Aorta (tissue), 5 donors: ENCODE measurements around the gene CH25H. TPM values are rescaled to one million over a fixed set of nuclear protein-coding genes. Genes with fewer than 3 reads are reported as not detected.
A peak's percentile ranks its signal among the peaks of the same experiment; 100 is the strongest.
"Not testable (repeated sequence)": the region's sequence is repeated elsewhere in the genome, so short reads cannot be mapped to it uniquely, and the experiment has no call there.

Experiments used
- ATAC-seq: fragments of 200-7000 bp; cut with Tn5 transposase; one replicate; pipeline ENCODE4 v1.9.1; 2022; ENCODE audit warnings: moderate library complexity; ENCODE audit not compliant: low FRiP score
- DNase-seq, 2 donors: peaks; one replicate each; pipeline ENCODE4 v3.0.0-alpha.2; 2020
- H3K27ac ChIP-seq, 2 donors: one replicate each; pipeline ENCODE4 v1.5.1; 2013; ENCODE audit warnings: low read length in 2 of 2, mild to moderate bottlenecking in 2 of 2, moderate library complexity in 2 of 2, control low read depth in 1 of 2, inconsistent platforms in 1 of 2, low read depth in 1 of 2
- H3K27me3 ChIP-seq, 2 donors: one replicate each; pipeline ENCODE4 v1.6.1; 2013; ENCODE audit warnings: control low read depth in 1 of 2, low read length in 1 of 2, mild to moderate bottlenecking in 1 of 2, moderate library complexity in 1 of 2; ENCODE audit not compliant: insufficient read depth in 2 of 2, control insufficient read depth in 1 of 2
- H3K36me3 ChIP-seq, 2 donors: one replicate each; pipeline ENCODE4 v1.6.1; 2013; ENCODE audit warnings: control low read depth in 1 of 2, low read length in 1 of 2, mild to moderate bottlenecking in 1 of 2; ENCODE audit not compliant: insufficient read depth in 2 of 2, control insufficient read depth in 1 of 2
- H3K4me1 ChIP-seq, 2 donors: one replicate each; pipeline ENCODE4 v1.6.1; 2013; ENCODE audit warnings: low read length in 2 of 2, control low read depth in 1 of 2, mild to moderate bottlenecking in 1 of 2, moderate library complexity in 1 of 2; ENCODE audit not compliant: insufficient read depth in 2 of 2, control insufficient read depth in 1 of 2
- H3K4me3 ChIP-seq, 2 donors: one replicate each; pipeline ENCODE4 v1.5.1; 2013; ENCODE audit warnings: low read length in 2 of 2, control low read depth in 1 of 2, mild to moderate bottlenecking in 1 of 2
- H3K9me3 ChIP-seq: one replicate; pipeline ENCODE4 v1.6.1; 2013; ENCODE audit warnings: mild to moderate bottlenecking, low read length; ENCODE audit not compliant: control insufficient read depth
- WGBS, 2 donors: extraction: QIAGEN DNeasy Blood & Tissue Kit; methylation state at CpG; one replicate each; pipeline ENCODE4 v1.1.7; 2013; 5-methylcytosine and 5-hydroxymethylcytosine counted together
- intact Hi-C, 2 donors: fragments of 100-400 bp; cut with DNase I; formaldehyde crosslinking; loops; one replicate each; pipeline versions ENCODE4 v1.14.2 to v1.15.0; 2022
- polyA plus RNA-seq, 2 donors: library from polyadenylated mRNA; stranded (reverse); fragments of 200-250 nt; gene quantifications; one replicate each; pipeline ENCODE4 v1.2.3, GENCODE V29; 2013
- total RNA-seq, 2 donors: library from RNA; stranded (reverse); fragmentation: NEBNext Ultra II Directional; extraction: Animal tissue kit (Norgen Biotek cat#: 25700); gene quantifications; one replicate each; pipeline ENCODE4 v1.2.1, GENCODE V29; 2021
- donor health status: healthy with polysubstance abuse.
- donor health status: Bipolar disorder and iron deficiency.
- donor health status: DM: no; HTN: no; CAD: no.
- donor health status: DM: no; HTN: no; CAD: no.
- donor health status: DM: yes; HTN: yes; CAD: no.

CH25H gene
- total and polyA plus RNA-seq, 4 donors, result 1.0 to 2.4 (median 1.7) TPM; not detected in 1

- H3K36me3 ChIP-seq, H3K27ac ChIP-seq, intact Hi-C loops, H3K4me1 ChIP-seq, DNase-seq, H3K27me3 ChIP-seq, ATAC-seq, H3K9me3 ChIP-seq, H3K4me3 ChIP-seq: not testable (repeated sequence)
- WGBS, 2 donors, result 98 to 100% methylated on average over 2 of the region's 2 CpGs
Measured at GRCh38 chr10:89247623-89248022, 40.5 kb upstream of the CH25H start.

DNA sequence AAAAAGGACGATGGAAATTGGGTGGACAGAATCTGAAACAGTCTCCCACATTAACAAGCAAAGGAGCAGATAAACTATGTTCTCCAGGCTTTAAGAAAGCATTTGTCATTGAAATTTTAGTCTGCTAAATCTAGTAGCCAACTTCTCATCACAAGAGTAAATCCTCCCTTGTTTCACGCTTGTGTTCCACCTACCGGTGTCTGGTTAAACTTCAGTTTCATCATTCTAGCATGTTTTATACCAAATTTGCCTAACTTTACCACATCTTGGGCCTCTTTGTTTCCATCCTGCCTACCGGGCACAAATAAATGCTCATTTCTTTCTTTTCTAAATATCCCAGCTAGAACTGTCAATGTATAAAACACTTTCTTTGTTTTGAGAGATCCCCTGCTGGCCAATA lies 38.7 kb upstream of the CH25H start:
- intact Hi-C loops, result no loop called here
- no peak for ATAC-seq
- Histone ChIP-seq H3K4me3 (no peak overlapping the region), H3K27me3 (no peaks in the 10 kb centered on the region), H3K27ac (no peak overlapping the region), H3K9me3 (no peaks in the 10 kb centered on the region), H3K4me1 (no peaks in the 10 kb centered on the region), H3K36me3 (peaks cover 0 to 2% of the 10 kb centered on the region in 2 donors)
- WGBS, 2 donors, result 77 to 78% methylated on average over 4 of the region's 4 CpGs
- DNase-seq, result no peak

DNA sequence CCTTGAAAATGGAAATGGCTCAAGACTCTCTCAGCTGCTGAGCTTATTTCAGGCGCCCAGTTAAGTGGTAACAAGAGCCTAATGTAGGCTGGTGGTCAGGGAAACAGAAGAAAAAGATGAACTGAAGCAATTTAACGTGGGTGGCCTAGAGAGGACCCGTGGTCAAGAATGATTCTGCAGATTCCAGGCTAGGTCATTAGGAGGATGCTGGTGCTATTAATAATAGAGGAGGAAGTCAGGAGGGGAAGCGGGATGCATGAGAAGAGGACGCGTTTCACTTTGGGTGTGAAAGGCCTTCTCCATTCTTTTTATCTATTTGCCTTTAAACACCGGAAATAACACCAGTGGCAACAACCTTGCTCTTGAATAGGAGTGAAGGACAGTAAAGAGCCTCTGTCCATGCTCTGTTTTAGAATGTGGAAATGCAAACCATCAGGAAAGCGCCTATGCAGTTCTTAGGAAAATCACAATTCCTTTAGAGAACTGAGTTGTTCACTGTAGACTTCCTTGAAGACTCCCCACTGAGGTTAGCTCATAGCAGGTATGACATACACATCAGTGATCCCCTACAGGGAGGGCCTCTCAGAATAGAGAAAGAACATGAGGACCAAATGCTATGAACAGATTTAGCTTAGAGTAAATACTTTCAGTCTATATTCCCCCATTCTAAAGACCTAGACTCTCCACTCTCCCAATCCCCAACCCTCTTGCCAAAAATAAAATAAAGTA lies 35.9 kb upstream of the CH25H start:
- H3K9me3 ChIP-seq, result no peaks in the 10 kb centered on the region
- WGBS, 2 donors, result 68 to 70% methylated on average over 8 of the region's 8 CpGs
- H3K27me3 ChIP-seq, result no peaks in the 10 kb centered on the region
- H3K36me3 ChIP-seq, result peaks cover 2 to 4% of the 10 kb centered on the region in 2 donors
- ATAC-seq, result no peak
- H3K4me1 ChIP-seq, result no peaks in the 10 kb centered on the region
- no peak for DNase-seq
- no peak overlapping the region for H3K4me3 ChIP-seq
- no peak overlapping the region for H3K27ac ChIP-seq
- intact Hi-C loops, result no loop called here

GRCh38 chr10:89242345-89242684 lies 35.2 kb upstream of the CH25H start:
- no peaks in the 10 kb centered on the region for H3K27me3 ChIP-seq
- ATAC-seq, result no peak
- H3K4me3 ChIP-seq, result no peak overlapping the region
- H3K9me3 ChIP-seq, result no peaks in the 10 kb centered on the region
- H3K36me3 ChIP-seq, result peaks cover 2 to 4% of the 10 kb centered on the region in 2 donors
- no peaks in the 10 kb centered on the region for H3K4me1 ChIP-seq
- intact Hi-C loops, result no loop called here
- no peak for DNase-seq
- no peak overlapping the region for H3K27ac ChIP-seq

DNA sequence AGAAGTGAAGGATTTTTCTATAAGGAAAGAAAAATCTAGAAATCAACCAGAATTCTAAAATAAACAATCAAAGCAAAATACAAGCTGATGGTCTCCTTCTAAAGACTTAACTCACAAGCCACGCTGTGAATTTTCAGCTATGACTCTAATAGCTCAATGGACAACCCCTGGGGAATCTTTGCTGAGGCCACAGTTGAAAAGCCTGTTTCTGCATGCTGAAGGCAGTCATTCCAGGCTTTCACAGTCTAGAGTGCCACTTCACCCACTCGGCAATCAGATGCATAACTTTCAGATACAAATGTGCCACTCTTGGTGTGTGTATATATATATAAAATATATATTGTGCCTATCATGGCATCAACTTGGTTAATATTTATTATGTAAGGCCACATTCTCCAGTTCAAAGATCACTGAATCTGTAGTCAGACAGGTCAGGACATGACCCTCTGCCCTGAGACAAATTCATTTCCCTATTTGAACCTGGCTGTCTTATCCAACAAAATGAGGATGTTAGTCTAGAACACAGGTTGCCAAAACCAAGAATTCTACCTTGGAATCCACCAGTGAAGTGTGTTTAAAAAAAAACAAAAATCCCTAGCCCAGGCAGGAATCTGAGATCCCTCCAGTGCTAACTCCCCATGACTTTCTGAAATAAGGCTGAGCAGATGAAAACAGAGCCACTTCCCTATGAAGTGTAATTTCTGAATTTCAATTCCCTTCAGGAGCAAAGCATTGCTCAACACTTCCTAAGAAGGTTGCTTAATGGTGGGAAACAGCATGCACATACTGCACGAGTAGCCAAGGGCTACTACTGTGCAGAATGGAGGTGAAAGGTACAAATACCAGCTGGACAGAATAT lies 34.6 kb upstream of the CH25H start:
- ATAC-seq (peak; percentile 56), DNase-seq (no peak)
- intact Hi-C loops, result no loop called here
- H3K27ac ChIP-seq, result no peak overlapping the region
- no peaks in the 10 kb centered on the region for H3K27me3 ChIP-seq
- H3K4me3 ChIP-seq, result no peak overlapping the region
- 77 to 79% methylated on average over 3 of the region's 3 CpGs for WGBS, 2 donors
- no peaks in the 10 kb centered on the region for H3K4me1 ChIP-seq
- H3K36me3 ChIP-seq, result peaks cover 2 to 4% of the 10 kb centered on the region in 2 donors
- no peaks in the 10 kb centered on the region for H3K9me3 ChIP-seq

GRCh38 chr10:89241026-89241425 lies 33.9 kb upstream of the CH25H start:
- no peaks in the 10 kb centered on the region for H3K4me1 ChIP-seq
- peaks cover 2 to 4% of the 10 kb centered on the region in 2 donors for H3K36me3 ChIP-seq
- no peak overlapping the region for H3K4me3 ChIP-seq
- H3K9me3 ChIP-seq, result no peaks in the 10 kb centered on the region
- H3K27ac ChIP-seq, result no peak overlapping the region
- intact Hi-C loops, result no loop called here
- WGBS, 2 donors, result 91 to 92% methylated on average over 3 of the region's 3 CpGs
- ATAC-seq (no peak), DNase-seq (no peak)
- H3K27me3 ChIP-seq, result no peaks in the 10 kb centered on the region

- no peak overlapping the region for H3K4me3 ChIP-seq
- WGBS, 2 donors, result 78 to 88% methylated on average over 3 of the region's 3 CpGs
- intact Hi-C loops, result no loop called here
- no peak overlapping the region for H3K27ac ChIP-seq
- DNase-seq (no peak), ATAC-seq (no peak)
- no peaks in the 10 kb centered on the region for H3K27me3 ChIP-seq
- H3K36me3 ChIP-seq, result peaks cover 2 to 4% of the 10 kb centered on the region in 2 donors
- H3K9me3 ChIP-seq, result no peaks in the 10 kb centered on the region
- H3K4me1 ChIP-seq, result no peaks in the 10 kb centered on the region
Measured at GRCh38 chr10:89240519-89240918, 33.4 kb upstream of the CH25H start.

GRCh38 chr10:89238956-89239644 lies 32.0 kb upstream of the CH25H start:
- intact Hi-C loops, result no loop called here
- Histone ChIP-seq H3K9me3 (no peaks in the 10 kb centered on the region), H3K27ac (no peak overlapping the region), H3K36me3 (peaks cover 2 to 4% of the 10 kb centered on the region in 2 donors), H3K4me3 (no peak overlapping the region), H3K4me1 (no peaks in the 10 kb centered on the region), H3K27me3 (no peaks in the 10 kb centered on the region)
- ATAC-seq, result no peak
- no peak for DNase-seq
- 87 to 88% methylated on average over 5 of the region's 5 CpGs for WGBS, 2 donors
